PC-9 (cell line): Measurements from ENCODE around the gene PIAS2.

Experiments
- EZH2 ChIP-seq: fragments of 200-600 bp; sonication (generic); IDR thresholded peaks from 2 replicates; pipeline ENCODE4 v1.8.0; 2017; ENCODE audit warnings: antibody characterized with exemption, low read depth
- TF ChIP-seq, protein P1 (sequence below): fragments of 200-600 bp; sonication (generic); conservative IDR thresholded peaks from 2 replicates; pipeline ENCODE4 v1.6.1; 2017; ENCODE audit warnings: mixed run types, antibody characterized with exemption, mild to moderate bottlenecking, moderate library complexity

DNA sequence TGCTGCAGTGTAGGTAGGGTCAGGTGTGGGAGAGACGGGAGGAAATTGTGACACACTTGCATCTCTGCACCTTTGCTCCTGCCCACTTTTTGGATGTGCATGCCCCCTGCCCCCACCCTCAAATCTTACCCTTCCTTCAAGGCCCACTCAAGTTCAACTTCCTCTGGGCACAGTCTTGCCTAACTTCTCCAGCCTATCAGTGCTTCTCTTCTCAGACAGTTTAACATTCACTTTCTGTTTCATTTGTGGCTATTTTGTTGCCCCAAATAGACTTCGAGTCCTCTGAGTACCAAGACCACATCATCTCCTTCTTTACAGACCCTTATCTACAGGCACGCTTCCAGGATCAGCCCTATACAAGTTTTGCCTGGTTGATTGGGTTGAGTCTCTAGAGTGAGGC lies 163.1 kb downstream of the PIAS2 start:
- TF ChIP-seq, protein P1, sequence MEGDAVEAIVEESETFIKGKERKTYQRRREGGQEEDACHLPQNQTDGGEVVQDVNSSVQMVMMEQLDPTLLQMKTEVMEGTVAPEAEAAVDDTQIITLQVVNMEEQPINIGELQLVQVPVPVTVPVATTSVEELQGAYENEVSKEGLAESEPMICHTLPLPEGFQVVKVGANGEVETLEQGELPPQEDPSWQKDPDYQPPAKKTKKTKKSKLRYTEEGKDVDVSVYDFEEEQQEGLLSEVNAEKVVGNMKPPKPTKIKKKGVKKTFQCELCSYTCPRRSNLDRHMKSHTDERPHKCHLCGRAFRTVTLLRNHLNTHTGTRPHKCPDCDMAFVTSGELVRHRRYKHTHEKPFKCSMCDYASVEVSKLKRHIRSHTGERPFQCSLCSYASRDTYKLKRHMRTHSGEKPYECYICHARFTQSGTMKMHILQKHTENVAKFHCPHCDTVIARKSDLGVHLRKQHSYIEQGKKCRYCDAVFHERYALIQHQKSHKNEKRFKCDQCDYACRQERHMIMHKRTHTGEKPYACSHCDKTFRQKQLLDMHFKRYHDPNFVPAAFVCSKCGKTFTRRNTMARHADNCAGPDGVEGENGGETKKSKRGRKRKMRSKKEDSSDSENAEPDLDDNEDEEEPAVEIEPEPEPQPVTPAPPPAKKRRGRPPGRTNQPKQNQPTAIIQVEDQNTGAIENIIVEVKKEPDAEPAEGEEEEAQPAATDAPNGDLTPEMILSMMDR, result no peak
- no peak for TF ChIP-seq EZH2
